H1 (cell line): ENCODE results near the gene TMBIM6.

Source experiments
- EZH2 ChIP-seq: fragments of 200-600 bp; sonication (generic); IDR thresholded peaks from 2 replicates; pipeline ENCODE4 v1.7.1; 2012; ENCODE audit warnings: low read depth, mild to moderate bottlenecking, moderate library complexity, low read length, inconsistent platforms; ENCODE audit not compliant: severe bottlenecking
- KDM5A ChIP-seq: fragments of 200-600 bp; IDR thresholded peaks from 2 replicates; pipeline ENCODE4 v1.7.1; 2012; ENCODE audit warnings: mild to moderate bottlenecking, low read length, inconsistent platforms, mixed read lengths
- MAFK ChIP-seq: IDR thresholded peaks from 2 replicates; pipeline ENCODE4 v1.6.1; 2012; ENCODE audit warnings: low read depth, mild to moderate bottlenecking, improper control_type of control experiment, low read length
- NRF1 ChIP-seq: IDR thresholded peaks from 2 replicates; pipeline ENCODE4 v1.6.1; 2011; ENCODE audit warnings: mild to moderate bottlenecking, low read depth, low read length, improper control_type of control experiment
- SRF ChIP-seq: IDR thresholded peaks from 2 replicates; pipeline ENCODE4 v1.6.1; 2011; ENCODE audit warnings: mild to moderate bottlenecking, low read depth, low read length, moderate library complexity

GRCh38 chr12:49748800-49749199 lies 7.4 kb downstream of the TMBIM6 start:
- TF ChIP-seq SRF (no peak), EZH2 (no peak), KDM5A (no peak), MAFK (no peak), NRF1 (no peak)
